ENCODE data around the gene SLC25A27. TPM values are rescaled to one million over a fixed set of nuclear protein-coding genes. Genes with fewer than 3 reads are reported as not detected.

Gene SLC25A27
- total RNA-seq, 1 donor, result 6.5 TPM

DNA sequence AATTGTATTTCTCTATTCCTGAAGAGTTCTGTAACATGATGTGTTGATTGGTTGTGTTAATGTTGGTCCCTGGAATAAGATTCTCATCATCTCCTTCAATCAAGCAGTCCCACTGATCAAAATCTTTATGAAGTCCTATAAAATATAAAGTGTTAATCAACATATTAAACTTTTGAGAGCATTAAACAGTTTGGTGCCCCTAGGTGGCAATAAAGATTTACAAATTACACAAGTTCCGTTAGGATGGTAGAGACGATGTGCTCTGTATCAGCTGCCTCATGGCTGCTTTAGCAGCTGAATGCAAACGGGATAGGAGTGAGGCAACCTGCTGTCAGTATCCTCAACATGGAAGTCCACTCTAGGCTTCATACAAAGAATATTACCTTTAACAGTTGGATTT is 51.8 kb downstream of the SLC25A27 start:
- TF ChIP-seq, protein P1, sequence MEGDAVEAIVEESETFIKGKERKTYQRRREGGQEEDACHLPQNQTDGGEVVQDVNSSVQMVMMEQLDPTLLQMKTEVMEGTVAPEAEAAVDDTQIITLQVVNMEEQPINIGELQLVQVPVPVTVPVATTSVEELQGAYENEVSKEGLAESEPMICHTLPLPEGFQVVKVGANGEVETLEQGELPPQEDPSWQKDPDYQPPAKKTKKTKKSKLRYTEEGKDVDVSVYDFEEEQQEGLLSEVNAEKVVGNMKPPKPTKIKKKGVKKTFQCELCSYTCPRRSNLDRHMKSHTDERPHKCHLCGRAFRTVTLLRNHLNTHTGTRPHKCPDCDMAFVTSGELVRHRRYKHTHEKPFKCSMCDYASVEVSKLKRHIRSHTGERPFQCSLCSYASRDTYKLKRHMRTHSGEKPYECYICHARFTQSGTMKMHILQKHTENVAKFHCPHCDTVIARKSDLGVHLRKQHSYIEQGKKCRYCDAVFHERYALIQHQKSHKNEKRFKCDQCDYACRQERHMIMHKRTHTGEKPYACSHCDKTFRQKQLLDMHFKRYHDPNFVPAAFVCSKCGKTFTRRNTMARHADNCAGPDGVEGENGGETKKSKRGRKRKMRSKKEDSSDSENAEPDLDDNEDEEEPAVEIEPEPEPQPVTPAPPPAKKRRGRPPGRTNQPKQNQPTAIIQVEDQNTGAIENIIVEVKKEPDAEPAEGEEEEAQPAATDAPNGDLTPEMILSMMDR (IDR thresholded peaks at IDR 0.05; ENCODE audit: insufficient read depth, low read depth, low read length), result no peak
- DNase-seq (ENCODE audit: low read depth), result peak; percentile 8
- no peak overlapping the region for H3K4me3 ChIP-seq (ENCODE audit: low read depth, low read length)

DNA sequence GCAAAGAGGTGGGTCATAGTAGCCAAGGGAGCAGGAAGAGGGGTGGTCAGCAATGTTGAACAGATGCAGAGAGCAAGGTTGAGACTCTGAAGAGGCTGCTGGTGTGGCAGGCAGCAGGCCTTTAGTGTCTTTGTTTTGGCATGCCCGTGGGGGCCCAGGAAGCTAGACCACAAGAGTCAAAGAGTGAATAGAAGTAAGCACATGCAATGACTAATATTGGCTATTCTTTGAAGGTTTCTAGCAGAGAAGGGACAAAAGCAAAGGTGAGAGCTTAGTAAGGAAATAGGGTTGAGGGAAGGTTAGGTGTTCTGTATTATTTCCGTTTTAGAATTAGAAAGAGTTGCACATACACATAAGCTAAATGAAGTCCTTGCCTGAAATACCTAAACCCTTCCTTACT is 53.7 kb downstream of the SLC25A27 start:
- no peak for DNase-seq (ENCODE audit: low read depth)
- H3K4me3 ChIP-seq (ENCODE audit: low read depth, low read length), result no peak overlapping the region
- TF ChIP-seq, protein P1 (IDR thresholded peaks at IDR 0.05; ENCODE audit: insufficient read depth, low read depth, low read length), result no peak

DNA sequence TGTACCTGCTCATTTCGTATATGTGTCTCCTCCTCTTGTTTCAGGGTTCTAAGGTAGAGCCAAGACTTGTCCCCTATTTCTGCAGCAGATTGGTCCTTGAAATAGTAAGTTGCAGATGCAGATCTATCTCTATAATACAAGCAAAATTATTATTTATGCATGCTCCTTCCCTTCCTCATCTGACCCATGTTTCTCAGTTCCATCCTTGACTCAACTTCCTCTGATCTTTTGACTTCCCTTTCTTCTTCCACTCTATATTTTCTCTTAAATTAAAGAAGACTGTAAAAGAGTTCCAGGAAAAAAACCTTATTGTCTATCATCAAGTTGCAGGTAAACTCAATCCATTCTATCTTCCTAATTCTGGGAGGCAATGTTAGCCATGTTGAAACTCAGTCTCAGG is 58.7 kb downstream of the SLC25A27 start:
- no peak for DNase-seq (ENCODE audit: low read depth)
- TF ChIP-seq, protein P1 (IDR thresholded peaks at IDR 0.05; ENCODE audit: insufficient read depth, low read depth, low read length), result no peak
- H3K4me3 ChIP-seq (ENCODE audit: low read depth, low read length), result no peak overlapping the region

DNA sequence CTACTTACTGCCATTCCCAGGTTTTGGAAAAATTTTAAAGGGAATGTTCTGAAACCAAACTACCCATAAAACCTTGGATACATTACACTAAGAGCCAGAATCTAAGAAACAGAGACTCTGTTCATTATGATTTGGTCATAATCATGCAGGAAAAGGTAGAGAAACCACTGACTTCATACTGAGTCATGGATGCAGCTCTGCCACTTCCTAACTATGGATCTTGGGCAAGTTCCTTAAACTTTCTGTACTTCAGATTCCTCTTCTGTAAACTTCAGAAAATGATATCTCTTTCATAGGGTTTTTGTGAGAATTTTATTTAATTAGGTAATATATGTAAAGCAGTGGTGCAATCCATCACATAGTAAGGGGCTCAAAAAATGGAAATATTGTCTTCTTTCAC is 62.4 kb downstream of the SLC25A27 start:
- no peak for DNase-seq (ENCODE audit: low read depth)
- H3K4me3 ChIP-seq (ENCODE audit: low read depth, low read length), result no peak overlapping the region
- TF ChIP-seq, protein P1 (IDR thresholded peaks at IDR 0.05; ENCODE audit: insufficient read depth, low read depth, low read length), result no peak

DNA sequence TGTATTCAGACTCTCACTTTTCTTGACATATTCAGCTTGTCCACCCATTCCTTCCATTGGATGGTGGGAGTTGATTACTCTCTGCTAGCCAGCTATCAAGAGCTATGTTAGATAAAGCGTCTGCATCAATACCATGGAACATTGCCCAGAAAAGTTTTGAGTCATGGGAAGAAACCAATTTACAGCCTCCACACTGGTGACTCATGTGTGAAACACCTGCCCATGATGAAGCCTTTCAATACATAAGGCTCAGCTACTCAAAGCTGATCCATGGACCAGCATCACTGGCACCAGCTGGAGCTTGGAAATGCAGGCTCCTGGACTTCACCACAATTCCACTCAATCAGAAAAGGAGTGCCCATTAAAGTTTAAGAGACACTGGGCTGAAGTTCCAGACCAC is 66.3 kb downstream of the SLC25A27 start:
- TF ChIP-seq, protein P1 (IDR thresholded peaks at IDR 0.05; ENCODE audit: insufficient read depth, low read depth, low read length), result no peak
- H3K4me3 ChIP-seq (ENCODE audit: low read depth, low read length), result no peak overlapping the region
- no peak for DNase-seq (ENCODE audit: low read depth)

DNA sequence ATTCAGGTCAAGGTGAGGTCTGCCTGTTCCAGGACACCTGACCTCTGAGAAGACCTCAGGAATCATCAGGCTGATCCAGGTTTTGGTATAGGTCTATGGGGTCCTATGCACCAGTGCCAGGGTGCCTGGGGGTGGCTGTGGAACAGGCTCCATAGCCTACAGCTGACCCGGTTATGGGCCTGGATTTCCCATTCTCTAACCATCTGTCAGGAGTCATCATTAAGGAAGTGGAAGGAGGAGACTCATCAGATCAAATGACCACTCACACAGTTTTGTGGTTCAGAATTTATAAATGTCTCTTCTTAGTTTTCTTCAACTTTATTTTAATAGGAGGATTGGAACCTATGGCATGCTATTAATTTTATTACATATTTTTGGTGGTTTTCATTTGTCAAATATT is 67.6 kb downstream of the SLC25A27 start:
- DNase-seq (ENCODE audit: low read depth), result no peak
- TF ChIP-seq, protein P1 (IDR thresholded peaks at IDR 0.05; ENCODE audit: insufficient read depth, low read depth, low read length), result no peak
- H3K4me3 ChIP-seq (ENCODE audit: low read depth, low read length), result no peak overlapping the region

Other genes starting within 250 kb of the SLC25A27 start
- gene RCAN2, start 161.5 kb upstream of the SLC25A27 start, total RNA-seq, result 1.7 and 1.9 TPM in 2 replicates
- gene CYP39A1, start 157 bp upstream of the SLC25A27 start, total RNA-seq, result 2.6 TPM in 2 replicates
- gene TDRD6, start 34.9 kb downstream of the SLC25A27 start, total RNA-seq, result under 0.01 TPM in 2 replicates
- gene PLA2G7, start 82.4 kb downstream of the SLC25A27 start, total RNA-seq, result not detected in 2 replicates
- gene ANKRD66, start 94.0 kb downstream of the SLC25A27 start, total RNA-seq, result not detected in 2 replicates
- gene MEP1A, start 140.4 kb downstream of the SLC25A27 start, total RNA-seq, result not detected in 2 replicates

Data from fibroblast of villous mesenchyme (primary cell).